Chondrocyte (in vitro differentiated cells): ENCODE results near the gene ENTPD7. TPM values are rescaled to one million over a fixed set of nuclear protein-coding genes. Genes with fewer than 3 reads are reported as not detected.

Experiments used
- DNase-seq: peaks from one replicate; pipeline ENCODE4 v3.0.0; 2021; ENCODE audit warnings: mixed read lengths, low spot score
- H3K27ac Mint-ChIP-seq: one replicate; pipeline ENCODE4 v1.8.0; 2021; ENCODE audit warnings: mild to moderate bottlenecking, moderate library complexity, mixed read lengths; ENCODE audit not compliant: unreplicated experiment
- H3K27me3 Mint-ChIP-seq: 2 replicates; pipeline ENCODE4 v1.8.0; 2021; ENCODE audit warnings: low read depth, mixed read lengths
- H3K36me3 Mint-ChIP-seq: 2 replicates; pipeline ENCODE4 v1.8.0; 2021; ENCODE audit warnings: low read depth, mixed read lengths
- H3K4me1 Mint-ChIP-seq: 2 replicates; pipeline ENCODE4 v1.8.0; 2021; ENCODE audit warnings: low read depth, mild to moderate bottlenecking, mixed read lengths
- H3K4me3 Mint-ChIP-seq: one replicate; pipeline ENCODE4 v1.8.0; 2021; ENCODE audit warnings: mild to moderate bottlenecking, moderate library complexity, mixed read lengths; ENCODE audit not compliant: unreplicated experiment
- H3K9me3 Mint-ChIP-seq: 2 replicates; pipeline ENCODE4 v1.8.0; 2021; ENCODE audit warnings: low read depth, mixed read lengths
- CTCF ChIP-seq: fragments of 200-600 bp; sonication (generic); IDR thresholded peaks from 2 replicates; pipeline ENCODE4 v1.5.0; 2021; ENCODE audit warnings: antibody characterized with exemption, mild to moderate bottlenecking, moderate library complexity
- total RNA-seq: library from RNA; stranded (reverse); gene quantifications from 3 replicates; pipeline ENCODE4 v1.2.1, GENCODE V29; 2021

Gene ENTPD7
- total RNA-seq, 1 donor from 2014 or later = 28.8 TPM

DNA sequence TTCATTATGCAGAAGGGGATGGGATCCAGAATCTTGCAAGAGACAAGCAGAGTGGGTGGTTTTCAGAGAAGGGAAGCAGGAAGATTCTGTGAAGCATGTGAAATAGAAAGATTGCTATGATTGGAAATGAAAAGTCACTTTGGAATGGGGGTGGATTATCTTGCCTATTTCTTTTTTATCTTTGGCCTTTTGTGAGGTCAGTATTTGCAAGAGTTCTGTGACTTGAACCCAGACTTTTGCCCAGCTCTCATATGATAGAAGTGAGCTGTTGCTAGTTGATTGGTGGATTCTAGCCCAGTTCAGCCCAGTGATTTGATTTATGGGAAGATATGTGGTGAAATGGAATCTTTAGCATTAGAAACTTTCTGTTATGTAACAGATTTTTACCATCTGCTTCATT, 17.1 kb downstream of the ENTPD7 start:
- peaks cover 19% of the 10 kb centered on the region for H3K36me3 Mint-ChIP-seq

DNA sequence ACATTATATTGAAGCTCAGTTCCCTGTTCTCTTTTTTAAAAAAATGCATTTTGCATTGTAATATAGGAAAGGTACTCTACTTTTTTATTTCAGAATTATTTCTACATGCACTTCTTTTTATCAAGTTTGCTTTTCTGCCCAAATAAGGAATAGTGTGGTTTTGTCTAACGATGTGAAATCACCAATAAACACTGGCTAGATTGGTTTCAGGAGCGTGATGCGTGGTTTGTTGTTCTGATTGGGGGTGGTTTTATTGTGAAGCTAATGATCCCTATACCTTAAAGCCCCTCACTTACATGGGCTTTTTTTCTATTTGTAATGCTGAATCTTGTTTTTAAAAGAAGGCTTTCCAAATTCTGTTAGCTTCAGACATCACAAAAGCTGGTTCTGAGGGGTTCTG, 17.6 kb downstream of the ENTPD7 start:
- Mint-ChIP-seq H3K27ac (no peak overlapping the region), H3K4me3 (no peak overlapping the region), H3K9me3 (no peaks in the 10 kb centered on the region), H3K36me3 (peaks cover 21% of the 10 kb centered on the region), H3K27me3 (no peaks in the 10 kb centered on the region), H3K4me1 (peaks cover 7% of the 10 kb centered on the region)
- no peak for TF ChIP-seq CTCF
- DNase-seq = no peak

More for the DNA sequence above, 17.1 kb downstream of the ENTPD7 start:
- DNase-seq = no peak
- no peak for TF ChIP-seq CTCF
- H3K27ac Mint-ChIP-seq = no peak overlapping the region
- H3K27me3 Mint-ChIP-seq = no peaks in the 10 kb centered on the region
- no peaks in the 10 kb centered on the region for H3K9me3 Mint-ChIP-seq
- no peak overlapping the region for H3K4me3 Mint-ChIP-seq
- peaks cover 6% of the 10 kb centered on the region for H3K4me1 Mint-ChIP-seq

DNA sequence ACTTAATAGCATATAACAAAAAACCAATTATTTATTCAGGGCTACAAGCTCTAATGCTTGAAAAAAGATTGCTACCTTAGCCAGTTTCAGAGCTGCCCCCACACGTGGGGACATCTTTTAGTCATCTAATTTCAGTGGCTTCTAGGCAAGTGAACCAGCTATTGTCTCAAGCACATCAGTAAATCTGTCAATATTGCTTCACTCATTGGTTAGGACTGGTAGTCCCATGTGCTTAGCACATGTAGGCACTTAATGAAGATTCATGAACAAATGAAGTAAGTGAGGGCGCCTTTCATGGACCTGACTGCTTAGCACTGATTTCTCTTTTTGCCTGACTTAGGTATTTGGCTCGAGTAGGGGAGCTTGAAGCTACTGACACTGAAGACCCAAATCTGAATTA, 19.6 kb downstream of the ENTPD7 start:
- no peaks in the 10 kb centered on the region for H3K9me3 Mint-ChIP-seq
- no peak overlapping the region for H3K27ac Mint-ChIP-seq
- H3K36me3 Mint-ChIP-seq = peaks cover 17% of the 10 kb centered on the region

GRCh38 chr10:99681553-99681952, 22.2 kb downstream of the ENTPD7 start:
- DNase-seq = no peak
- Mint-ChIP-seq H3K4me1 (peaks cover 4% of the 10 kb centered on the region), H3K27ac (peak overlapping the region; percentile 45), H3K4me3 (no peak overlapping the region), H3K9me3 (no peaks in the 10 kb centered on the region), H3K36me3 (peaks cover 15% of the 10 kb centered on the region), H3K27me3 (no peaks in the 10 kb centered on the region)
- TF ChIP-seq CTCF = no peak

More for the DNA sequence above, 19.6 kb downstream of the ENTPD7 start:
- no peak for TF ChIP-seq CTCF
- Mint-ChIP-seq H3K27me3 (no peaks in the 10 kb centered on the region), H3K4me1 (peaks cover 7% of the 10 kb centered on the region), H3K4me3 (no peak overlapping the region)
- DNase-seq = no peak

- no peak for TF ChIP-seq CTCF
- Mint-ChIP-seq H3K4me3 (no peak overlapping the region), H3K36me3 (peaks cover 15% of the 10 kb centered on the region), H3K27me3 (no peaks in the 10 kb centered on the region), H3K27ac (peak overlapping the region; percentile 22), H3K4me1 (peaks cover 4% of the 10 kb centered on the region), H3K9me3 (no peaks in the 10 kb centered on the region)
- no peak for DNase-seq
Measured at GRCh38 chr10:99682032-99682431, 22.7 kb downstream of the ENTPD7 start.
